Mesendoderm (in vitro differentiated cells): ENCODE measurements around the gene HRH1. TPM values are rescaled to one million over a fixed set of nuclear protein-coding genes. Genes with fewer than 3 reads are reported as not detected.
"Not testable (repeated sequence)": the region's sequence is repeated elsewhere in the genome, so short reads cannot be mapped to it uniquely, and the experiment has no call there.

Source experiments
- DNase-seq: peaks from one replicate; pipeline ENCODE4 v3.0.0; 2013
- H2AK5ac ChIP-seq: 2 replicates; pipeline ENCODE4 v1.6.1; 2013; ENCODE audit warnings: low read length, inconsistent platforms
- H2BK120ac ChIP-seq: 2 replicates; pipeline ENCODE4 v1.6.1; 2013; ENCODE audit warnings: low read depth, mild to moderate bottlenecking, low read length, moderate library complexity, mixed read lengths
- H2BK15ac ChIP-seq: replicated peaks from 2 replicates; pipeline ENCODE4 v1.6.1; 2013; ENCODE audit warnings: low read depth, mild to moderate bottlenecking, moderate library complexity
- H2BK5ac ChIP-seq: 2 replicates; pipeline ENCODE4 v1.6.1; 2013; ENCODE audit warnings: low read length, inconsistent platforms
- H3K18ac ChIP-seq: 2 replicates; pipeline ENCODE4 v1.6.1; 2013; ENCODE audit warnings: mild to moderate bottlenecking, low read length, mixed read lengths
- H3K23ac ChIP-seq: one replicate; pipeline ENCODE4 v1.6.1; 2013; ENCODE audit warnings: low read length
- H3K27ac ChIP-seq: 2 replicates; pipeline ENCODE4 v1.5.1; 2013; ENCODE audit warnings: low read depth, mild to moderate bottlenecking, inconsistent platforms, low read length, moderate library complexity
- H3K27me3 ChIP-seq: 2 replicates; pipeline ENCODE4 v1.6.1; 2013; ENCODE audit warnings: low read length, control low read depth, mild to moderate bottlenecking, inconsistent platforms; ENCODE audit not compliant: insufficient read depth, poor library complexity
- H3K36me3 ChIP-seq: 2 replicates; pipeline ENCODE4 v1.6.1; 2013; ENCODE audit warnings: low read length, inconsistent platforms; ENCODE audit not compliant: control insufficient read depth, insufficient read depth
- H3K4ac ChIP-seq: one replicate; pipeline ENCODE4 v1.6.1; 2013; ENCODE audit warnings: low read depth, mild to moderate bottlenecking, low read length, moderate library complexity
- H3K4me1 ChIP-seq: 2 replicates; pipeline ENCODE4 v1.6.1; 2013; ENCODE audit warnings: low read depth, low read length, inconsistent platforms; ENCODE audit not compliant: control insufficient read depth
- H3K4me2 ChIP-seq: 2 replicates; pipeline ENCODE4 v1.6.1; 2013; ENCODE audit warnings: low read length
- H3K4me3 ChIP-seq: 2 replicates; pipeline ENCODE4 v1.5.1; 2013; ENCODE audit warnings: mild to moderate bottlenecking, low read length
- H3K56ac ChIP-seq: one replicate; pipeline ENCODE4 v1.6.1; 2013; ENCODE audit warnings: low read length
- H3K79me1 ChIP-seq: 2 replicates; pipeline ENCODE4 v1.6.1; 2013; ENCODE audit warnings: low read length, inconsistent platforms
- H3K79me2 ChIP-seq: 2 replicates; pipeline ENCODE4 v1.6.1; 2013; ENCODE audit warnings: mild to moderate bottlenecking, low read length; ENCODE audit not compliant: control insufficient read depth, insufficient read depth
- H3K9ac ChIP-seq: 2 replicates; pipeline ENCODE4 v1.6.1; 2013; ENCODE audit warnings: low read length, inconsistent platforms
- H4K5ac ChIP-seq: one replicate; pipeline ENCODE4 v1.6.1; 2013; ENCODE audit warnings: low read length
- H4K8ac ChIP-seq: one replicate; pipeline ENCODE4 v1.6.1; 2013; ENCODE audit warnings: low read depth, mild to moderate bottlenecking, control low read depth, low read length, moderate library complexity
- WGBS: extraction: QIAGEN DNeasy Blood & Tissue Kit; methylation state at CpG from one replicate; pipeline ENCODE4 v1.1.7; 2013; ENCODE audit warnings: low lambda C conversion rate, missing lambda C conversion rate; ENCODE audit not compliant: insufficient coverage; ENCODE audit errors: extremely low coverage; 5-methylcytosine and 5-hydroxymethylcytosine counted together
- polyA plus RNA-seq, 2 experiments: library from polyadenylated mRNA; stranded (reverse); fragments of 200-250 nt; gene quantifications; one replicate each; pipeline ENCODE4 v1.2.3, GENCODE V29; 2013

Gene HRH1, protein sequence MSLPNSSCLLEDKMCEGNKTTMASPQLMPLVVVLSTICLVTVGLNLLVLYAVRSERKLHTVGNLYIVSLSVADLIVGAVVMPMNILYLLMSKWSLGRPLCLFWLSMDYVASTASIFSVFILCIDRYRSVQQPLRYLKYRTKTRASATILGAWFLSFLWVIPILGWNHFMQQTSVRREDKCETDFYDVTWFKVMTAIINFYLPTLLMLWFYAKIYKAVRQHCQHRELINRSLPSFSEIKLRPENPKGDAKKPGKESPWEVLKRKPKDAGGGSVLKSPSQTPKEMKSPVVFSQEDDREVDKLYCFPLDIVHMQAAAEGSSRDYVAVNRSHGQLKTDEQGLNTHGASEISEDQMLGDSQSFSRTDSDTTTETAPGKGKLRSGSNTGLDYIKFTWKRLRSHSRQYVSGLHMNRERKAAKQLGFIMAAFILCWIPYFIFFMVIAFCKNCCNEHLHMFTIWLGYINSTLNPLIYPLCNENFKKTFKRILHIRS
- polyA plus RNA-seq (2013, experiment 1 of 2), result 0.03 TPM
- polyA plus RNA-seq (2013, experiment 2 of 2), result 0.04 TPM

DNA sequence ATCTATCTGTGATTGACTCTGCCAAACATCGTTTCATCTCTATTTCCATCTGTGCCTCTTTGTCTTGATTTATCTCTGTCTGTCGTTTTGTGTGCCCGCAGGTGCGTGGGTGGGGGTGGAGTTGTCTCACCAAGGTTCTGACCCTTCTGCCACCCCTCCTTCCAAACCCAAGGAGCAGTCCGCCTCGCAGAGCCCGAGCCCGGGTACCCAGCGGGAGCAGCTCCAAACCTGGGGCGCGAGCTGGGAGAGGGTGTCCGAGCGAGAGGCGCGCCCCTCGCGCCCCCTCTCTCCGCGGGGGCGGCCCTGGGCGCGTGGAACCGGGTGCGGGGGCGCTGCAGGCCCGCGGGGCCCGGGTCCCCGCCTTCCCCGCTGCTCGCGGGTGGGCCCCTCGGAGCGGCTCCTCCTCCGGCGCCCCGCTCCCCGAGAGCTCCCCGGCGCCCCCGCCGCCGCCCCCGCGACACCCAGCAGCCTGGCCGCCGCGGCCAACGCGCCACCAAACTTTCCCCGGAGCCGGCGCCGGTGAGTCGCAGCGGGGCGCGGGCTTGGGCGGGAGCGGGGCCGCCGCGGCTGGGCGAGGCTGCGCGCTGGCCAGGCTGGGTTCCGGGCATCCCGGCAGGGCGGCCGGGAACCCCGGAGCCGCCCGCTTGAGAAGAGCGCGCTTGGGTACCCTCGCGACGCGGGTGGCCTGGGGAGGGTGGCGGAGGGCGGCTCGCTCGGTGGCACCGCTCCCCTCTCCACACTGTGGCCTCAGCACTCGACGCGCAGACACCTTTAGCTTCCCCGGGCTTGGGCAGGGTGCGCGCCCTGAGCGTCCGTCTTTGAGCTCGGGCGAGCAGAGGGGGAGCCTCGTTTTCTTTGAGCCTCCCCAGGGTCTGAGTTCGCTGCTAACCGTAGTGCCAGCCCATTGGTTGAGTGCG, at the start of gene HRH1:
TSS of gene HRH1 (plus strand) at position 458 of the 917 bp plus-strand sequence. CDS start 104,545 bp downstream, outside the sequence.
- no peak within 1 kb of the TSS for H3K9ac ChIP-seq
- H3K79me2 ChIP-seq, result no peaks in the 10 kb centered on the region
- peak within 1 kb of the TSS; percentile 53 for H3K4me2 ChIP-seq
- H3K27ac ChIP-seq, result no peak within 1 kb of the TSS
- no peak within 1 kb of the TSS for H2BK5ac ChIP-seq
- no peak within 1 kb of the TSS for H3K4ac ChIP-seq
- WGBS, result no CpG with 5 or more reads among the region's 98 CpGs
- H4K8ac ChIP-seq, result no peak within 1 kb of the TSS
- H2BK120ac ChIP-seq, result no peak within 1 kb of the TSS
- no peak within 1 kb of the TSS for H2AK5ac ChIP-seq
- H3K27me3 ChIP-seq, result peaks cover 11% of the 10 kb centered on the region
- no peak within 1 kb of the TSS for H3K23ac ChIP-seq
- H3K4me3 ChIP-seq, result no peak within 1 kb of the TSS
- H2BK15ac ChIP-seq, result no peak within 1 kb of the TSS
- no peak within 1 kb of the TSS for H3K18ac ChIP-seq
- H3K56ac ChIP-seq, result peak within 1 kb of the TSS; percentile 64
- no peaks in the 10 kb centered on the region for H3K36me3 ChIP-seq
- DNase-seq, result peak; percentile 11
- no peak within 1 kb of the TSS for H4K5ac ChIP-seq
- H3K79me1 ChIP-seq, result no peaks in the 10 kb centered on the region
- no peaks in the 10 kb centered on the region for H3K4me1 ChIP-seq

DNA sequence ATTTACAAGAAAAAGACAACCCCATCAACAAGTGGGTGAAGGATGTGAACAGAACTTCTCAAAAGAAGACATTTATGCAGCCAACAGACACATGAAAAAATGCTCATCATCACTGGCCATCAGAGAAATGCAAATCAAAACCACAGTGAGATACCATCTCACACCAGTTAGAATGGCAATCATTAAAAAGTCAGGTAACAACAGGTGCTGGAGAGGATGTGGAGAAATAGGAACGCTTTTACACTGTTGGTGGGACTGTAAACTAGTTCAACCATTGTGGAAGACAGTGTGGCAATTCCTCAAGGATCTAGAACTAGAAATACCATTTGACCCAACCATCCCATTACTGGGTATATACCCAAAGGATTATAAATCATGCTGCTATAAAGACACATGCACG, 41.0 kb upstream of the HRH1 start:
- not testable (repeated sequence) for H3K56ac ChIP-seq, H3K4me3 ChIP-seq, H3K79me1 ChIP-seq, H2BK120ac ChIP-seq, H3K18ac ChIP-seq, H3K4ac ChIP-seq, H3K4me1 ChIP-seq, H4K8ac ChIP-seq, H2BK5ac ChIP-seq, H3K36me3 ChIP-seq, H3K23ac ChIP-seq, H3K27me3 ChIP-seq, H2AK5ac ChIP-seq, H3K4me2 ChIP-seq, DNase-seq, H3K79me2 ChIP-seq, H4K5ac ChIP-seq, H2BK15ac ChIP-seq, H3K9ac ChIP-seq, H3K27ac ChIP-seq
- whole genome bisulfite sequencing, result no CpG with 5 or more reads among the region's 2 CpGs

DNA sequence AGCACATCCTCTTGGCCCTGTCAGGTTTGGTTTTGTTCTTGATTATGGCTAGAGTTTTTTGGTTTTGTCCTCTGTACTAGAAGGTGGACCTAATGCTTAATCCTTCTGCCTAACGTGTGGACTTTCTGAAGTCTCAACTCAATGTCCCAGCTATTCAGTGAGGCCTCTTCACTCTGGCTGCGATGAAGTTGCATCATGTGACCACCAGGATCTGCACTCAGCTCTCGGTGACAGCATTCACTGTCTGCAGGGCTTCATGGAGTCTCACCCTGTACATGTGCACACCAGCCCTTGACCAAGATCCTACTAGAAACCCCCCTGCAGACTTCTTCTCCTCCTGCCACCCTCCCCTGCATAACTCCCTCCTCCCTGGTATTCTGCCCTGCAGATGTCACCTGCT, 38.7 kb upstream of the HRH1 start:
- H3K36me3 ChIP-seq, result no peaks in the 10 kb centered on the region
- H3K79me1 ChIP-seq, result no peaks in the 10 kb centered on the region
- H2BK5ac ChIP-seq, result no peak overlapping the region
- H3K9ac ChIP-seq, result no peak overlapping the region
- no peak overlapping the region for H3K18ac ChIP-seq
- DNase-seq, result no peak
- no peak overlapping the region for H3K4me3 ChIP-seq
- H3K79me2 ChIP-seq, result no peaks in the 10 kb centered on the region
- H3K4me1 ChIP-seq, result no peaks in the 10 kb centered on the region
- no peak overlapping the region for H2BK15ac ChIP-seq
- no peak overlapping the region for H3K27ac ChIP-seq
- H2AK5ac ChIP-seq, result no peak overlapping the region
- WGBS, result no CpG with 5 or more reads among the region's 3 CpGs
- H4K5ac ChIP-seq, result no peak overlapping the region
- no peak overlapping the region for H3K23ac ChIP-seq
- H3K4me2 ChIP-seq, result no peak overlapping the region
- no peak overlapping the region for H4K8ac ChIP-seq
- H3K27me3 ChIP-seq, result no peaks in the 10 kb centered on the region
- no peak overlapping the region for H3K4ac ChIP-seq
- H3K56ac ChIP-seq, result no peak overlapping the region
- H2BK120ac ChIP-seq, result no peak overlapping the region

DNA sequence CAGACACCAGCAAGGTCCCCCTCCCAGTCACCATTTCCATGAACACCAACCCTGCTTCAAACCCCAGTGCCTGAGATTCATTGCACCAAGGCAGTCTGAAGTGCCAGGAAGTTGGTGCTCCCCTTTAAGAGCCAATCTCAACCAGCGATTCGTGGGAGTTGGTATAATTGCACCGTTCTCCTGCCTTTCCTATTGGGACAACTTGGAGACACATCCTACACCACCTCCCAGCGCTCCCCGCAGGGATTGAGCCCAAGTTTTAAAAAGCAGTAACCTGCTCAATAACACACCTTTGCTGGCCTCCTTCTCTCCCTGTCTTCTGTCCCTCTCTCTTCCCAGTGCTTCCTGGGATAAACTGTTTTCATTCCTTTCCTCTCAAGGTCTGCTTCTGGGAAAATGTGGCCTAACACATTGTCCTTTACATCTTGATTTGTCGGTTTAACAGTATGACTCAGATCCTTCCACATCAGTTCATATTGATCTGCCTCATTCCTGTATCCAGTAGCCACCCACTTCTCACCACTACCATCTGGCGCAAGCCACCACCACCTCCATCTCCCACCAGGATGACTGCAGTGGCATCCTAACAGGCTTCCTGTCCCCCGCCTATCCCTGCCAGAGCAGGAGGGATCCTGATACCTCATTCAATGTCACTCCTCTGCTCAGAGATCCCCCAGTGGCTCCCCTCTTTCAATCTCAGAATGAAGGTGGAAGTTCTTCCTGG, 37.8 kb upstream of the HRH1 start:
- Histone ChIP-seq H2AK5ac (no peak overlapping the region), H3K27ac (no peak overlapping the region), H3K9ac (no peak overlapping the region), H3K79me1 (no peaks in the 10 kb centered on the region), H3K56ac (no peak overlapping the region), H3K36me3 (no peaks in the 10 kb centered on the region), H3K4me2 (no peak overlapping the region), H2BK120ac (no peak overlapping the region), H4K8ac (no peak overlapping the region), H4K5ac (no peak overlapping the region), H3K18ac (no peak overlapping the region), H2BK5ac (no peak overlapping the region), H3K79me2 (no peaks in the 10 kb centered on the region), H2BK15ac (no peak overlapping the region), H3K4ac (no peak overlapping the region), H3K23ac (no peak overlapping the region), H3K27me3 (no peaks in the 10 kb centered on the region), H3K4me1 (no peaks in the 10 kb centered on the region), H3K4me3 (no peak overlapping the region)
- DNase-seq, result no peak
- no CpG with 5 or more reads among the region's 8 CpGs for WGBS

DNA sequence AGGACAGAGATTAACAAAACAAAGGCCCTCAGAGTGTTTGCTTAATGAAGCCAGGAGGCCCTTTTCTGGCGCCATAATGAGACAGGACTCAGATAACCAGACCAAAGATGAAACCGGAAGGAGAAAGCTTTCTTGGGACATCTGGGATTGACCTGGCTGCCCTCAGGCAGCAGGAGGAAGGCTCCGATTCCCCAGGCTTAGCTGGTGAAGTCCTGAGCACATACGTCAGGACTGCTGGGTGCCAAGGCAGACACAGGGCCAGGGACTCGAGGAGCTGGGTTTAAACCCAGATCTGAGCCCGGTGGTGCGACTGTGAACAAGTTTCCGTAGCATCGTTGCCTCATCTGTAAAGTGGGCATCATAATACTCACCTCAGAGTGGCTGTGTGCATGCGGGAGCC, 36.7 kb upstream of the HRH1 start:
- H2BK15ac ChIP-seq, result no peak overlapping the region
- H4K5ac ChIP-seq, result no peak overlapping the region
- H3K4ac ChIP-seq, result no peak overlapping the region
- no peak overlapping the region for H3K9ac ChIP-seq
- H3K4me1 ChIP-seq, result no peaks in the 10 kb centered on the region
- no peaks in the 10 kb centered on the region for H3K36me3 ChIP-seq
- WGBS, result no CpG with 5 or more reads among the region's 10 CpGs
- H3K18ac ChIP-seq, result no peak overlapping the region
- no peak for DNase-seq
- H3K27ac ChIP-seq, result no peak overlapping the region
- no peak overlapping the region for H2BK120ac ChIP-seq
- H3K4me2 ChIP-seq, result no peak overlapping the region
- H3K56ac ChIP-seq, result no peak overlapping the region
- no peak overlapping the region for H3K23ac ChIP-seq
- H3K79me1 ChIP-seq, result no peaks in the 10 kb centered on the region
- no peak overlapping the region for H2AK5ac ChIP-seq
- no peak overlapping the region for H3K4me3 ChIP-seq
- no peak overlapping the region for H2BK5ac ChIP-seq
- no peaks in the 10 kb centered on the region for H3K79me2 ChIP-seq
- H3K27me3 ChIP-seq, result no peaks in the 10 kb centered on the region
- H4K8ac ChIP-seq, result no peak overlapping the region
